Kasumi-1 (cell line): ENCODE results near the gene IPMK.

Experiments
- DNase-seq, 2 experiments: peaks; one replicate each; lab custom pipeline; 2025; lab: John Stamatoyannopoulos, UW

IPMK gene

DNA sequence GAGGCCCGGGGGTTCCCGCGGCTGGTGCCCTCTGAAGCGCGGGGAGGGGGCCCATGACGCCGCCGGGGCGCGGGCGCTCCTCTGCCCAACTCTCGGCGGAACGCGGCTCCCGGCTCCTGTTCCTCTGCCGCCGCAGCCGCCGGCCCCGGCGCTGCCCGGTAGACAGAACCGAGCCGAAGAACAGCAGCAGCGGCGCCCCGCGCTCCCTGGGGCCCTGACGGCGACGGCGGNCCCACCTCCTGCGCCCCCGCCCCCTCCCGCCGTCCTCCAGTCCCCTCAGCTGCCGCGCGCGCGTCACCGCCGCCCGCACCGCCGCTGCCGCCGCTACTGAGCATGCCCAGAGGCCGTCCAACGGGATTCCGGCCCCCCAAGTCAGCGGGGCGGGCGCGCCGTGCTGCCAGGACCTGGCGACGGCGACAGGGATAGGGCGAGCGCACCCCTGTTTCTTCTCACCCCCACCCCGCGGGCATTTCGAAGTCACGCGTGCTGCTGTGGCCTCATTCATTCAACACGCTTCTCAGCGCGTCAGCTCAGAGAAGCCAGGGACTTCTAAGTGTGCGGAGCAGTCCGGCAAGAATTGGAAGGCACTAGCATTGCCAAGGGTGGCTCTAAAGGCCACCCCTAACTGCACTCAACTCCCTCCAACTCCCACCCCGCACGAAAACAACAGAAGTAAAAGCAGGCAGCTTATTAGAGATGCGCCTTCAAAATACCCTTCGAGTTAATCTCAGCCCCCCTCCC, at the start of gene IPMK:
TSS of gene IPMK (minus strand) at position 182 of the 741 bp plus-strand sequence. CDS start 283 bp downstream, outside the sequence.
- peak; percentile 91 to 93 for DNase-seq

- no peak for DNase-seq
Observed at GRCh38 chr10:58316874-58317273, 49.2 kb upstream of the IPMK start.

DNA sequence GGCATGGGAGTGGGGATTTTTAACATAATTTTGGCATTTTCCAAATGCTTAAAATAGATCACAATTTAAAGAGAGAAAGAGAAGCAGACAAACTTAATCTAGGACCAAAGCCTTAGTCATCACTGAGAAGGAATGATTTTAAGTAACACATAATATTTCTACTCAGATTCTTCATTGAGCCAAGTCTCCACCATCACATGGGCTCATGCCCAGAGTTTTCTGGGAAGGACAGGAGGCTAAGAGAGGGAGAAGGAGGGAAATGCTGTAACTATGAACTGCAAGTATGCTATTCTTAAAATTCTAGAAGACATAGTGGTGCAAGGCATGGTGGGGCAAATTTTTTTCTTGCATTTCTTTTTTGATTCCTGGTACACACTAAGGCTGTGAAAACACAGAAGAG, 43.3 kb upstream of the IPMK start:
- no peak for DNase-seq

DNA sequence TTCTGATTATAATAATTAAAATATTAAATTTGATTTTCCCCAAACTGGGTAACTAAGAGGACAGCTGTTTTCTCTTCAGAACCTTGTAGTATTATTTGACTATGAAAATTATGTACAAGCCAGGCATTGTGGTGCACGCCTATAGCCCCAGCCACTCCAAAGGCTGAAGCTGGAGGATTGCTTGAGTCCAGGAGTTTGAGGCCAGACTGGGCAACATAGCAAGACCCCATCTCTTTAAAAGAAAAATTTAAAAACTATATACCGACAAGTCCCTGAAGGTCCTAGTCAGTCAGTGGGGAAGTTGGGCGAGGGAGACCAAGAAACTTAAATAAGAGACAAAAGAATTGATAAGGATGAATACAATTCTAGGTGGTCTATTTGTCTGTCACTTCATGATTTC, 40.0 kb upstream of the IPMK start:
- DNase-seq: no peak

GRCh38 chr10:58305821-58306220, 38.1 kb upstream of the IPMK start:
- DNase-seq: no peak

GRCh38 chr10:58304099-58304633, 36.5 kb upstream of the IPMK start:
- no peak for DNase-seq

- no peak for DNase-seq
Observed at GRCh38 chr10:58302254-58302653, 34.6 kb upstream of the IPMK start.

- no peak for DNase-seq
Observed at GRCh38 chr10:58300676-58301075, 33.0 kb upstream of the IPMK start.

- peak; percentile 93 to 99 for DNase-seq
Observed at GRCh38 chr10:58299580-58299979, 31.9 kb upstream of the IPMK start.

- no peak for DNase-seq
Observed at GRCh38 chr10:58293989-58294388, 26.3 kb upstream of the IPMK start.

- peak; percentile 89 to 96 for DNase-seq
Observed at GRCh38 chr10:58291538-58292174, 24.0 kb upstream of the IPMK start.

- DNase-seq: peak; percentile 84 to 86
Observed at GRCh38 chr10:58282615-58283014, 14.9 kb upstream of the IPMK start.

DNA sequence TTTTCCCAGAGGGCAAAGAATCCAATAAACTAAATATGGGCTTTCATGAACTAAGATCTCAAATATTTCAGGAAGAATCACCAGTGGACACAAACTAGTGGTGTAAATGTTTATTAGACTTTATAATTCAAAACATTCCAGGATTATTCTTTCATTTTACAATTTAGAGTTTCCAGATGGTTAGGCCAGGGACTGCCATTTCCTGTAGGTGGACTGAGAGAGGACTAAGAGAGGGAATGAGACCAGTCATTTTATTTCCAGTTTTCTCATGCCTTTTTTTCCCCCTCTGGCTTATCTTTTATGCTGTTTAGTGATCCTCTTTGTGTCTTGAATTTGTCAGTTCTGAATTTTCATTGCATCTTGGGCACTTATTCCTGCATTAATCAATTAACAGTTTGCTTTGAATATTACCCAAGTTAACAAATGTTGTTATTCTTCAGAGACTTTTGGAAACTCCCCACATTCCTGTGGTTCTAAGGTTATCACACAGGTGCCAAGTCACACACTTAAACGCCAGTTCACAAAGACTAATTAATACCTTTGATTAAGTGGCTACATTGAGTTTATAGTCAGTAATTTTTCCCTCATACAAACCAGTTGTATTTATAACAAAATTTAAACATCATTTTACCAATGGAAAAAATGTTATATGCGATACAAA, 13.5 kb upstream of the IPMK start:
- no peak for DNase-seq

GRCh38 chr10:58280477-58280876, 12.8 kb upstream of the IPMK start:
- no peak for DNase-seq

DNA sequence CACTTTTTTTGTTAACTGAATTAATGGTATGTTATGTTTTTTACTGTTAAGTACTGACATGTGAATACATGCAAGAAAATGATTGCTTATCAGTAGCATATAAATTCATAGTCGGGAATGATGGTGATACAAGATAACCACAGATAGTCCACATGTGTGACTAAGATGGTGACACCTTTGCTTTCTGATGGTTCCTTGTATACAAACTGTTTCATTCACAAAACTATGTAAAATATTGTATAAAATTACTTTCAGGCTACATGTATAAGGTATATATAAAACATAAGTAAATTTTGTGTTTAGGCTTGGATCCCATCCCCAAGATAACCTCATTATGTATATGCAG, 11.2 kb upstream of the IPMK start:
- DNase-seq: no peak

DNA sequence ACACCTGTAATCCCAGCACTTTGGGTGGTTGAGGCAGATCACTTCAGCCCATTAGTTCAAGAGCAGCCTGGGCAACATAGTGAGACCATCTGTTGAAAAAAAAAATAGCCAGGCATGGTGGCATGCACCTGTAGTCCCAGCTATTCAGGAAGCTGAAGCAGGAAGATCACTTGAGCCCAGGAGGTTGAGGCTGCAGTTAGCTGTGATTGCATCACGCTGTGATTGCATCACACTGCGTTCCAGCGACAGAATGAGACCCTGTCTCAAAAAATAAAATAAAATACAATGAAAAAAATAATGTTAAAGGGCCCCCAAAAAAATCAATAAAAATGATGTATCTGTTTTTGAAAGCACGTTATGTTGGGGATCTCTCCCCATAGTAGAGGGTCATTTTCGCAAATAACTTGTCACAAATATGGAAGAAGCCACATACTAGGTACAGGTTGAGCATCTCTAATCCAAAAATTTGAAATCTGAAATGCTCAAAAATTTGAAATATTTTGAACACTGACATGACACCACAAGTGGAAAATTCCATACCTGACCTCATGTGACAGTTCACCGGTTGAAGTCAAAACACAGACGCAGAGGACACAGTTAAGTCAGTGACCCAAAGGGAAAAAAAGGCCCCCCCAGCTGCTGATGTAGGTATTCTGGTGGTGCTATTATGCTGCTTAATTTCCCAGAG, 10.7 kb upstream of the IPMK start:
- DNase-seq: no peak

DNA sequence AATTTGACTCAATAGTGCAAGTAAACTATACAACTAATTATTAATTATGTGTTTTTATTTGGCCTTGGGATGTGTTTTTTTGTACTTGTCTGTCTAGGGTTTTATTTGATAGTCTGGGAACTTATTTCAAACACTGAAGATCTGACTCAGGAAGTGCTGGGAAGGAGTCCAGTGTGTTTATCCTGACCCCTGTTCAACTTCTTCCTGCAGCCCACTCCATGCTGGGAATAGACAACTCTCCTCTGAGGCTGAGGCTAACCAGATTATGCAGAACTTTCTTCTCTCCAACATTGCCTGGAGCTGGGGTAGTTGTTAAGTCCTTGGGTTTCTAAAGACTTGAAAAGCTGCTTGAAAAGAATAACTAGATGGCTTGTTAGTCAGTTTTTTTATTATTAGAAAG, 8.2 kb upstream of the IPMK start:
- no peak for DNase-seq

GRCh38 chr10:58275261-58275660, 7.6 kb upstream of the IPMK start:
- no peak for DNase-seq

DNA sequence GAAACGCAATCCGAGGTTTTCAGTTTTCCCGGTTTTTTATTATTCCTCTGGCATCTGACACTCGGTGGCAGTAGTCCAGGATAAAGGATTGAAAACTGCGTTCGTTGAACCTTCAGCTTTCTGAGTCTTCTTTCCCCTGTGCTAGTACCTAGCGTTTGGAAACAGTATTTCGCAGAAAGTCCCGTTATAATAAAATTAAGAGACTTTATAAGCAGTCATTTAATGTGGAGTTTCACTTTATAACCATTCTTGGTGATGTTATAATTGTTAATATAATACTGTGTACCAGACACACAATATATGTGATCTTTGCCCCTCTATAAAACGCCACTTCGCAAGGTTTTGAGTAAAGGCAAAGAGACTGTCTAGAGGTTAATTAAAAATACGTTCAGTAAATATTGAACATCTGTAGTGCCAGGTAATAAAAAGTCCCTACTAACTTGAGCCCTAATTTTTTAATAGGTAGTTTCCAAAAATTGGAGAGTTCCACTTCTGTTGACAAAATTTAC, 2.1 kb upstream of the IPMK start:
- DNase-seq: peak in 1 of 2 experiments; percentile 77

GRCh38 chr10:58268946-58269781, 1.5 kb upstream of the IPMK start, which contains the start of gene CISD1:
Gene CISD1, plus strand, starts transcription at chr10:58269162. Its CDS starts 112 bp downstream, at chr10:58269274.
- peak; percentile 100 for DNase-seq

GRCh38 chr10:58268454-58268945, 806 bp upstream of the IPMK start:
- peak in 1 of 2 experiments; percentile 90 for DNase-seq
